ENCODE results near the gene GANAB. TPM values are rescaled to one million over a fixed set of nuclear protein-coding genes. Genes with fewer than 3 reads are reported as not detected.

Gene GANAB
- total RNA-seq, 4 donors from 2014 or later: 60.2 to 129 (median 120) TPM

GRCh38 chr11:62688491-62688890 lies 42.1 kb upstream of the GANAB start:
- DNase-seq: no peak
- Histone ChIP-seq H3K27ac (peak overlapping the region; percentile 41 to 85 (median 74)), H3K4me1 (peaks cover 0 to 12% (median 3%) of the 10 kb centered on the region in 4 donors), H3K36me3 (peaks cover 0 to 23% (median 9%) of the 10 kb centered on the region in 4 donors), H3K9me3 (no peaks in the 10 kb centered on the region), H3K27me3 (peaks cover 20% of the 10 kb centered on the region), H3K4me3 (peak overlapping the region in 3 of 4 donors; percentile 5 to 33 (median 18))
- TF ChIP-seq POLR2AphosphoS5 (IDR thresholded peaks at IDR 0.05) (no peak), EP300 (IDR thresholded peaks at IDR 0.05; ENCODE audit: low read depth) (no peak)
- WGBS, 2 donors (ENCODE audit: low coverage in 1 of 2): 67% methylated on average over 1 of the region's 1 CpG
- in situ Hi-C loops (cut with MboI; ENCODE audit: low pct_ligation_motif_present in 1 of 4, low pct_unique_long_range_greater_than_20kb in 1 of 4, low sequenced_read_pairs in 3 of 4) (loop anchor here in 2 of 4 donors (25.0 kb wide), 2 partner anchors 276 to 301 kb away; partner anchors contain the start of gene SCGB1A1 (in 1 of the 2)), intact Hi-C loops (cut with DNase I; ENCODE audit: low total_unique reads) (loop anchor here (10.0 kb wide), 1 partner anchor 294 kb away; no protein-coding TSS in a partner anchor)

GRCh38 chr11:62687508-62688396 lies 41.3 kb upstream of the GANAB start:
- 63% methylated on average over 65 of the region's 74 CpGs; no CpG with 5 or more reads in 1 of the 2 donors for WGBS, 2 donors (ENCODE audit: low coverage in 1 of 2)
- Histone ChIP-seq H3K4me1 (peaks cover 0 to 12% (median 5%) of the 10 kb centered on the region in 4 donors), H3K9me3 (no peaks in the 10 kb centered on the region), H3K36me3 (peaks cover 0 to 18% (median 8%) of the 10 kb centered on the region in 4 donors), H3K4me3 (peak overlapping the region; percentile 5 to 33 (median 16)), H3K27me3 (peaks cover 20% of the 10 kb centered on the region), H3K27ac (peak overlapping the region; percentile 4 to 85 (median 74))
- no peak for DNase-seq
- TF ChIP-seq POLR2AphosphoS5 (IDR thresholded peaks at IDR 0.05) (no peak), CTCF (IDR thresholded peaks at IDR 0.05) (no peak)
- intact Hi-C loops (cut with DNase I; ENCODE audit: low total_unique reads) (loop anchor here (10.0 kb wide), 1 partner anchor 293 kb away; no protein-coding TSS in a partner anchor), in situ Hi-C loops (cut with MboI; ENCODE audit: low pct_ligation_motif_present in 1 of 4, low pct_unique_long_range_greater_than_20kb in 1 of 4, low sequenced_read_pairs in 3 of 4) (loop anchor here in 2 of 4 donors (25.0 kb wide), 2 partner anchors 275 to 300 kb away; partner anchors contain the start of gene SCGB1A1 (in 1 of the 2))

GRCh38 chr11:62682518-62682917 lies 36.1 kb upstream of the GANAB start:
- 53 to 67% methylated on average over 1 to 7 of the region's 7 CpGs for WGBS, 2 donors (ENCODE audit: low coverage in 1 of 2)
- peaks cover 13 to 25% (median 14%) of the 10 kb centered on the region in 4 donors for H3K4me1 ChIP-seq
- H3K27ac ChIP-seq: peak overlapping the region in 3 of 4 donors; percentile 21 to 61 (median 46)
- H3K9me3 ChIP-seq: no peaks in the 10 kb centered on the region
- H3K4me3 ChIP-seq: no peak overlapping the region
- intact Hi-C loops (cut with DNase I; ENCODE audit: low total_unique reads): loop anchor here (10.0 kb wide), 1 partner anchor 288 kb away; no protein-coding TSS in a partner anchor
- no peak for TF ChIP-seq POLR2A (IDR thresholded peaks at IDR 0.05)
- peak in 1 of 5 experiments; percentile 37 for TF ChIP-seq CTCF (IDR thresholded peaks at IDR 0.05)
- TF ChIP-seq POLR2AphosphoS5 (IDR thresholded peaks at IDR 0.05): peak in 1 of 3 donors; percentile 17
- in situ Hi-C loops (cut with MboI; ENCODE audit: low pct_ligation_motif_present in 1 of 4, low pct_unique_long_range_greater_than_20kb in 1 of 4, low sequenced_read_pairs in 3 of 4): loop anchor here in 2 of 4 donors (25.0 kb wide), 2 partner anchors 270 to 295 kb away; partner anchors contain the start of gene SCGB1A1 (in 1 of the 2)
- H3K27me3 ChIP-seq: peaks cover 8% of the 10 kb centered on the region
- no peaks in the 10 kb centered on the region for H3K36me3 ChIP-seq
- DNase-seq: peak; percentile 68

- no peak overlapping the region for H3K4me3 ChIP-seq
- peaks cover 0 to 7% (median 3%) of the 10 kb centered on the region in 4 donors for H3K36me3 ChIP-seq
- peaks cover 14 to 28% (median 16%) of the 10 kb centered on the region in 4 donors for H3K4me1 ChIP-seq
- TF ChIP-seq CTCF (IDR thresholded peaks at IDR 0.05) (peak; percentile 43 to 64 (median 51)), POLR2AphosphoS5 (IDR thresholded peaks at IDR 0.05) (no peak), EP300 (IDR thresholded peaks at IDR 0.05; ENCODE audit: low read depth) (no peak)
- 42 to 67% methylated on average over 1 to 4 of the region's 4 CpGs for WGBS, 2 donors (ENCODE audit: low coverage in 1 of 2)
- H3K9me3 ChIP-seq: no peaks in the 10 kb centered on the region
- H3K27ac ChIP-seq: peak overlapping the region; percentile 0 to 93 (median 32)
- peak; percentile 53 for DNase-seq
- intact Hi-C loops (cut with DNase I; ENCODE audit: low total_unique reads): loop anchor here (10.0 kb wide), 1 partner anchor 286 kb away; no protein-coding TSS in a partner anchor
- H3K27me3 ChIP-seq: no peaks in the 10 kb centered on the region
- in situ Hi-C loops (cut with MboI; ENCODE audit: low pct_ligation_motif_present in 1 of 4, low pct_unique_long_range_greater_than_20kb in 1 of 4, low sequenced_read_pairs in 3 of 4): loop anchor here in 2 of 4 donors (25.0 kb wide), 2 partner anchors 269 to 294 kb away; partner anchors contain the start of gene SCGB1A1 (in 1 of the 2)
Observed at GRCh38 chr11:62680825-62681240, 34.4 kb upstream of the GANAB start.
